GM19099 (cell line): ENCODE data around the gene DUOXA1.

Source experiments
- POLR2A ChIP-seq: IDR thresholded peaks from 3 replicates; pipeline ENCODE4 v1.6.1; 2011; ENCODE audit warnings: low read depth; ENCODE audit not compliant: insufficient read length; ENCODE audit errors: extremely low read depth

DUOXA1 gene

GRCh38 chr15:45112591-45113379 lies 16.9 kb downstream of the DUOXA1 start:
- no peak for TF ChIP-seq POLR2A

- no peak for TF ChIP-seq POLR2A
Observed at GRCh38 chr15:45112143-45112590, 17.5 kb downstream of the DUOXA1 start.

GRCh38 chr15:45111390-45112142 lies 18.1 kb downstream of the DUOXA1 start:
- no peak for TF ChIP-seq POLR2A

- TF ChIP-seq POLR2A, result no peak
Observed at GRCh38 chr15:45110256-45110820, 19.3 kb downstream of the DUOXA1 start.

GRCh38 chr15:45107941-45108630 lies 21.6 kb downstream of the DUOXA1 start:
- TF ChIP-seq POLR2A, result no peak

GRCh38 chr15:45106002-45106790 lies 23.5 kb downstream of the DUOXA1 start:
- no peak for TF ChIP-seq POLR2A

- no peak for TF ChIP-seq POLR2A
Observed at GRCh38 chr15:45105586-45105985, 24.1 kb downstream of the DUOXA1 start.

- TF ChIP-seq POLR2A, result no peak
Observed at GRCh38 chr15:45102226-45102625, 27.5 kb downstream of the DUOXA1 start.

GRCh38 chr15:45101749-45102148 lies 27.9 kb downstream of the DUOXA1 start:
- no peak for TF ChIP-seq POLR2A

GRCh38 chr15:45100884-45101625 lies 28.6 kb downstream of the DUOXA1 start:
- TF ChIP-seq POLR2A, result no peak

GRCh38 chr15:45099549-45100165 lies 30.0 kb downstream of the DUOXA1 start:
- no peak for TF ChIP-seq POLR2A

- no peak for TF ChIP-seq POLR2A
Observed at GRCh38 chr15:45097466-45097865, 32.2 kb downstream of the DUOXA1 start.

GRCh38 chr15:45095661-45096060 lies 34.0 kb downstream of the DUOXA1 start:
- no peak for TF ChIP-seq POLR2A
